IMR-90 (cell line): ENCODE data around the gene CCDC69.

Experiments
- CEBPB ChIP-seq: IDR thresholded peaks from 2 replicates; pipeline ENCODE4 v1.6.1; 2012; ENCODE audit warnings: low read depth, low read length, improper control_type of control experiment
- FOS ChIP-seq: fragments of 150-350 bp; IDR thresholded peaks from 2 replicates; pipeline ENCODE4 v1.6.1; 2016; ENCODE audit warnings: low read depth, low read length
- MAFK ChIP-seq: IDR thresholded peaks from 2 replicates; pipeline ENCODE4 v1.6.1; 2012; ENCODE audit warnings: low read depth, low read length, improper control_type of control experiment
- POLR2A ChIP-seq: IDR thresholded peaks from 2 replicates; pipeline ENCODE4 v1.6.1; 2012; ENCODE audit warnings: mild to moderate bottlenecking, low read depth, low read length
- RAD21 ChIP-seq: IDR thresholded peaks from 2 replicates; pipeline ENCODE4 v1.6.1; 2012; ENCODE audit warnings: low read length, improper control_type of control experiment
- RFX5 ChIP-seq: IDR thresholded peaks from 2 replicates; pipeline ENCODE4 v1.8.0; 2012; ENCODE audit warnings: low read depth, mild to moderate bottlenecking, low read length, moderate library complexity
- TF ChIP-seq, protein P1 (sequence below): conservative IDR thresholded peaks from 2 replicates; pipeline ENCODE4 v1.5.1; 2012; ENCODE audit warnings: mild to moderate bottlenecking, low read depth, low read length, improper control_type of control experiment

DNA sequence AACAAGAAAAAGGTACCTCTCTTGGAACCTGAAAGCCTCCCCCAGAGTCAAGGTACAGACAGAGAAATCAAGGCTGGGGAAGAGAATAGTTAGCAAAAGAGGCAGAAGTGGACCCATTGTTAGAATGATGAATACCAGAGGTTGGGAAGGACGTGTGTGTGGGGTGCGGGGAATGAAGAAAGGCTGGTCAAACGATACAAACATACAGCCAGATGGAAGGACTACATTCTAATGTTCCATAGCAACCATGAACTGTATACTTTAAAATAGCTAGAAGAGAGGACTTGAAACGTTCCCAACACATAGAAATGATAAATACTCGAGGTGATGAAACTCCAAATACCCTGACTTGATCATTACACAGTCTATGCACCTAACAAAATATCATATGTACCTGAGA, 7.1 kb downstream of the CCDC69 start:
- TF ChIP-seq, protein P1, sequence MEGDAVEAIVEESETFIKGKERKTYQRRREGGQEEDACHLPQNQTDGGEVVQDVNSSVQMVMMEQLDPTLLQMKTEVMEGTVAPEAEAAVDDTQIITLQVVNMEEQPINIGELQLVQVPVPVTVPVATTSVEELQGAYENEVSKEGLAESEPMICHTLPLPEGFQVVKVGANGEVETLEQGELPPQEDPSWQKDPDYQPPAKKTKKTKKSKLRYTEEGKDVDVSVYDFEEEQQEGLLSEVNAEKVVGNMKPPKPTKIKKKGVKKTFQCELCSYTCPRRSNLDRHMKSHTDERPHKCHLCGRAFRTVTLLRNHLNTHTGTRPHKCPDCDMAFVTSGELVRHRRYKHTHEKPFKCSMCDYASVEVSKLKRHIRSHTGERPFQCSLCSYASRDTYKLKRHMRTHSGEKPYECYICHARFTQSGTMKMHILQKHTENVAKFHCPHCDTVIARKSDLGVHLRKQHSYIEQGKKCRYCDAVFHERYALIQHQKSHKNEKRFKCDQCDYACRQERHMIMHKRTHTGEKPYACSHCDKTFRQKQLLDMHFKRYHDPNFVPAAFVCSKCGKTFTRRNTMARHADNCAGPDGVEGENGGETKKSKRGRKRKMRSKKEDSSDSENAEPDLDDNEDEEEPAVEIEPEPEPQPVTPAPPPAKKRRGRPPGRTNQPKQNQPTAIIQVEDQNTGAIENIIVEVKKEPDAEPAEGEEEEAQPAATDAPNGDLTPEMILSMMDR = no peak
- TF ChIP-seq FOS (no peak), RFX5 (no peak), POLR2A (no peak), MAFK (no peak), CEBPB (no peak), RAD21 (no peak)
